ENCODE results near the gene GTPBP1. TPM values are rescaled to one million over a fixed set of nuclear protein-coding genes. Genes with fewer than 3 reads are reported as not detected.

The GTPBP1 gene
- total and polyA plus RNA-seq, 2 of the 4 experiments (the other 2 are of a cell fraction), result 12.4 to 29.5 TPM

DNA sequence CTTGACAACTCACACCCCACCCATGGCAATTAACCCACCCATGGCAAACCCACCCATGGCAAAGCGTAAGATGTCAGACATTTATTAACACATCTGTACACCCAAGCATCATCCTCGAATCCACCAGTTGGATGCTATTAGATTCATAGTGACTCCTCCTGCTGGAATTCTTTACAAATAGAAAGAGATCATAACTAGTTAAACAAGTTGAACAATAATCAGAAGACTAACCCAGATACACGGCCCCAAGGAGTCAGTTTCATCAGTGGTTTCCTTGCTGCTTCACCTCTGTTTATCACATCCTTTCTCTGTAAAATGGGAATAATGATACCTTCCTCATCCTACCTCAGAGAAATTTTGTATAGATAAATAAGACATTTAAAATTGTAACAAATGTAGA, 5.1 kb downstream of the GTPBP1 start:
- H3K27ac ChIP-seq (ENCODE audit: insufficient read depth, low read length), result no peak overlapping the region
- peaks cover 29 to 92% of the 10 kb centered on the region in 2 experiments; a peak in 3 of 4 replicates for H3K79me1 ChIP-seq (ENCODE audit: low read depth in 1 of 2, low read length in 2 of 2)
- no peak overlapping the region for H3K18ac ChIP-seq (ENCODE audit: low read depth, low read length)
- H2AFZ ChIP-seq (replicated peaks; ENCODE audit: low read length, poor library complexity), result no peak overlapping the region
- no peak overlapping the region for H3K4me2 ChIP-seq (ENCODE audit: low read depth, low read length)
- peaks cover 5% of the 10 kb centered on the region for H3K4me1 ChIP-seq (ENCODE audit: control insufficient read depth, insufficient read depth, low read length)
- dilution Hi-C loops (cut with HindIII; ENCODE audit: low sequenced_read_pairs, unreplicated experiment) (no loop called here), in situ Hi-C loops (cut with MboI; ENCODE audit: low sequenced_read_pairs) (no loop called here), intact Hi-C loops (cut with micrococcal nuclease) (no loop called here)
- CTCF ChIA-PET, result no interaction called here
- no peaks in the 10 kb centered on the region for H3K27me3 ChIP-seq (ENCODE audit: control insufficient read depth, insufficient read depth, low read length)
- no TSS peak for BruUV-seq (replicated peaks)
- no peak for ATAC-seq (ENCODE audit: low read depth)
- H3K4ac ChIP-seq (ENCODE audit: low read depth, low read length), result no peak overlapping the region
- no peak overlapping the region for H4K5ac ChIP-seq (ENCODE audit: low read depth, low read length)
- no peak overlapping the region for H2BK15ac ChIP-seq (ENCODE audit: low read depth, low read length)
- H2AK9ac ChIP-seq (replicated peaks; ENCODE audit: low read depth, low read length, poor library complexity), result no peak overlapping the region
- WGBS, 2 experiments (ENCODE audit: extremely low coverage in 2 of 2, insufficient read length in 1 of 2), result no CpG with 5 or more reads among the region's 3 CpGs
- no peak for TF ChIP-seq CEBPB (IDR thresholded peaks at IDR 0.05; ENCODE audit: low read depth, low read length)
- TF ChIP-seq, protein P1, sequence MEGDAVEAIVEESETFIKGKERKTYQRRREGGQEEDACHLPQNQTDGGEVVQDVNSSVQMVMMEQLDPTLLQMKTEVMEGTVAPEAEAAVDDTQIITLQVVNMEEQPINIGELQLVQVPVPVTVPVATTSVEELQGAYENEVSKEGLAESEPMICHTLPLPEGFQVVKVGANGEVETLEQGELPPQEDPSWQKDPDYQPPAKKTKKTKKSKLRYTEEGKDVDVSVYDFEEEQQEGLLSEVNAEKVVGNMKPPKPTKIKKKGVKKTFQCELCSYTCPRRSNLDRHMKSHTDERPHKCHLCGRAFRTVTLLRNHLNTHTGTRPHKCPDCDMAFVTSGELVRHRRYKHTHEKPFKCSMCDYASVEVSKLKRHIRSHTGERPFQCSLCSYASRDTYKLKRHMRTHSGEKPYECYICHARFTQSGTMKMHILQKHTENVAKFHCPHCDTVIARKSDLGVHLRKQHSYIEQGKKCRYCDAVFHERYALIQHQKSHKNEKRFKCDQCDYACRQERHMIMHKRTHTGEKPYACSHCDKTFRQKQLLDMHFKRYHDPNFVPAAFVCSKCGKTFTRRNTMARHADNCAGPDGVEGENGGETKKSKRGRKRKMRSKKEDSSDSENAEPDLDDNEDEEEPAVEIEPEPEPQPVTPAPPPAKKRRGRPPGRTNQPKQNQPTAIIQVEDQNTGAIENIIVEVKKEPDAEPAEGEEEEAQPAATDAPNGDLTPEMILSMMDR (conservative IDR thresholded peaks at IDR 0.05; ENCODE audit: low read depth, low read length), result no peak
- TF ChIP-seq CHD1 (IDR thresholded peaks at IDR 0.05; ENCODE audit: low read depth, low read length), result no peak
- TF ChIP-seq MAFK (IDR thresholded peaks at IDR 0.05; ENCODE audit: low read depth, low read length), result no peak
- no peak for TF ChIP-seq FOS (IDR thresholded peaks at IDR 0.05; ENCODE audit: low read depth, low read length)
- TF ChIP-seq NFE2L2 (IDR thresholded peaks at IDR 0.05; ENCODE audit: low read depth, low read length), result no peak
- no peak for TF ChIP-seq SMC3 (IDR thresholded peaks at IDR 0.05; ENCODE audit: low read depth, low read length)
- no peak for TF ChIP-seq MXI1 (IDR thresholded peaks at IDR 0.05; ENCODE audit: borderline replicate concordance, low read depth, low read length)
- TF ChIP-seq MAZ (IDR thresholded peaks at IDR 0.05; ENCODE audit: borderline replicate concordance, low read depth, low read length), result no peak
- TF ChIP-seq, protein P2, sequence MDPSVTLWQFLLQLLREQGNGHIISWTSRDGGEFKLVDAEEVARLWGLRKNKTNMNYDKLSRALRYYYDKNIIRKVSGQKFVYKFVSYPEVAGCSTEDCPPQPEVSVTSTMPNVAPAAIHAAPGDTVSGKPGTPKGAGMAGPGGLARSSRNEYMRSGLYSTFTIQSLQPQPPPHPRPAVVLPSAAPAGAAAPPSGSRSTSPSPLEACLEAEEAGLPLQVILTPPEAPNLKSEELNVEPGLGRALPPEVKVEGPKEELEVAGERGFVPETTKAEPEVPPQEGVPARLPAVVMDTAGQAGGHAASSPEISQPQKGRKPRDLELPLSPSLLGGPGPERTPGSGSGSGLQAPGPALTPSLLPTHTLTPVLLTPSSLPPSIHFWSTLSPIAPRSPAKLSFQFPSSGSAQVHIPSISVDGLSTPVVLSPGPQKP (IDR thresholded peaks at IDR 0.05; ENCODE audit: borderline replicate concordance, low read depth, low read length), result no peak
- no peak for TF ChIP-seq RAD21 (IDR thresholded peaks at IDR 0.05; ENCODE audit: low read length)
- TF ChIP-seq, protein P3, sequence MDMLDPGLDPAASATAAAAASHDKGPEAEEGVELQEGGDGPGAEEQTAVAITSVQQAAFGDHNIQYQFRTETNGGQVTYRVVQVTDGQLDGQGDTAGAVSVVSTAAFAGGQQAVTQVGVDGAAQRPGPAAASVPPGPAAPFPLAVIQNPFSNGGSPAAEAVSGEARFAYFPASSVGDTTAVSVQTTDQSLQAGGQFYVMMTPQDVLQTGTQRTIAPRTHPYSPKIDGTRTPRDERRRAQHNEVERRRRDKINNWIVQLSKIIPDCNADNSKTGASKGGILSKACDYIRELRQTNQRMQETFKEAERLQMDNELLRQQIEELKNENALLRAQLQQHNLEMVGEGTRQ (IDR thresholded peaks at IDR 0.05; ENCODE audit: low read depth, low read length), result no peak
- TF ChIP-seq BHLHE40 (IDR thresholded peaks at IDR 0.05; ENCODE audit: low read depth, low read length), result no peak
- TF ChIP-seq POLR2A (IDR thresholded peaks at IDR 0.05; ENCODE audit: low read depth, low read length), result no peak
- TF ChIP-seq RFX5 (IDR thresholded peaks at IDR 0.05; ENCODE audit: low read depth, low read length), result no peak
- H4K91ac ChIP-seq (ENCODE audit: insufficient read depth, low read depth, low read length), result no peak overlapping the region
- H3K36me3 ChIP-seq (ENCODE audit: control insufficient read depth, insufficient read depth, low read length), result peaks cover 8% of the 10 kb centered on the region
- H4K20me1 ChIP-seq (ENCODE audit: insufficient read depth, low read length), result peaks cover 91% of the 10 kb centered on the region
- no peak overlapping the region for H3K14ac ChIP-seq (replicated peaks; ENCODE audit: low read depth, low read length)
- H2AK5ac ChIP-seq (ENCODE audit: low read depth, low read length), result no peak overlapping the region
- H3K9me3 ChIP-seq (ENCODE audit: control insufficient read depth, insufficient read depth, low read length), result no peaks in the 10 kb centered on the region
- no peak overlapping the region for H3K23ac ChIP-seq (ENCODE audit: low read depth, low read length)
- H2BK5ac ChIP-seq (ENCODE audit: low read depth, low read length, poor library complexity, severe bottlenecking), result no peak overlapping the region
- H2BK20ac ChIP-seq (ENCODE audit: low read depth, low read length), result no peak overlapping the region
- no peak overlapping the region for H3K9ac ChIP-seq (ENCODE audit: low read depth, low read length)
- POLR2A ChIA-PET (ENCODE audit: unreplicated experiment), result no interaction called here
- peaks cover 30% of the 10 kb centered on the region for H3K9me1 ChIP-seq (ENCODE audit: insufficient read depth, low read length)
- H2BK120ac ChIP-seq (ENCODE audit: low read depth, low read length), result no peak overlapping the region
- no peak overlapping the region for H3K4me3 ChIP-seq (ENCODE audit: insufficient read depth, low read depth, low read length)
- H4K8ac ChIP-seq (ENCODE audit: low read depth in 2 of 2, low read length in 2 of 2), result no peak overlapping the region
- H3K56ac ChIP-seq (ENCODE audit: extremely low read depth, insufficient read depth, low read length), result no peak overlapping the region
- no peak for DNase-seq

Data from IMR-90 (cell line).